ENCODE results near the gene BCL6. TPM values are rescaled to one million over a fixed set of nuclear protein-coding genes. Genes with fewer than 3 reads are reported as not detected.

BCL6 gene
- total and polyA plus RNA-seq, 7 donors, result 4.9 to 233 (median 51.4) TPM

GRCh38 chr3:187698499-187699399 is 46.5 kb downstream of the BCL6 start:
- Histone ChIP-seq H3K36me3 (no peaks in the 10 kb centered on the region), H3K4me3 (no peak overlapping the region), H3K27ac (no peak overlapping the region), H3K27me3 (no peaks in the 10 kb centered on the region), H3K9me3 (no peaks in the 10 kb centered on the region), H3K4me1 (no peaks in the 10 kb centered on the region)
- TF ChIP-seq CTCF (IDR thresholded peaks at IDR 0.05) (no peak), POLR2AphosphoS5 (IDR thresholded peaks at IDR 0.05) (no peak), EP300 (IDR thresholded peaks at IDR 0.05) (no peak)
- DNase-seq, result no peak
- 85 to 92% methylated on average over 42 of the region's 42 CpGs for WGBS, 2 donors
- intact Hi-C loops (cut with DNase I), result no loop called here

- DNase-seq, result no peak
- intact Hi-C loops (cut with DNase I), result no loop called here
- Histone ChIP-seq H3K4me1 (no peaks in the 10 kb centered on the region), H3K9me3 (no peaks in the 10 kb centered on the region), H3K27me3 (no peaks in the 10 kb centered on the region), H3K36me3 (no peaks in the 10 kb centered on the region), H3K4me3 (no peak overlapping the region), H3K27ac (no peak overlapping the region)
- TF ChIP-seq POLR2AphosphoS5 (IDR thresholded peaks at IDR 0.05) (no peak), EP300 (IDR thresholded peaks at IDR 0.05) (no peak), CTCF (IDR thresholded peaks at IDR 0.05) (no peak), POLR2A (IDR thresholded peaks at IDR 0.05) (no peak)
- 43 to 47% methylated on average over 4 of the region's 4 CpGs for WGBS, 2 donors
These were observed 49.2 kb downstream of the BCL6 start for GRCh38 chr3:187696021-187696420.

- Histone ChIP-seq H3K27ac (no peak overlapping the region), H3K4me1 (no peaks in the 10 kb centered on the region), H3K4me3 (no peak overlapping the region), H3K36me3 (no peaks in the 10 kb centered on the region), H3K27me3 (no peaks in the 10 kb centered on the region), H3K9me3 (no peaks in the 10 kb centered on the region)
- 76 to 77% methylated on average over 4 of the region's 4 CpGs for WGBS, 2 donors
- TF ChIP-seq POLR2A (IDR thresholded peaks at IDR 0.05), result no peak
- no peak for TF ChIP-seq POLR2AphosphoS5 (IDR thresholded peaks at IDR 0.05)
- no peak for TF ChIP-seq CTCF (IDR thresholded peaks at IDR 0.05)
- TF ChIP-seq EP300 (IDR thresholded peaks at IDR 0.05), result no peak
- intact Hi-C loops (cut with DNase I), result no loop called here
- DNase-seq, result no peak
These were observed 49.8 kb downstream of the BCL6 start for GRCh38 chr3:187695449-187695848.

- H3K4me1 ChIP-seq, result no peaks in the 10 kb centered on the region
- intact Hi-C loops (cut with DNase I), result no loop called here
- no peak overlapping the region for H3K4me3 ChIP-seq
- H3K27me3 ChIP-seq, result no peaks in the 10 kb centered on the region
- no peak for DNase-seq
- no peaks in the 10 kb centered on the region for H3K36me3 ChIP-seq
- TF ChIP-seq EP300 (IDR thresholded peaks at IDR 0.05), result no peak
- TF ChIP-seq POLR2AphosphoS5 (IDR thresholded peaks at IDR 0.05), result no peak
- TF ChIP-seq POLR2A (IDR thresholded peaks at IDR 0.05), result no peak
- no peak for TF ChIP-seq CTCF (IDR thresholded peaks at IDR 0.05)
- H3K27ac ChIP-seq, result no peak overlapping the region
- 56 to 72% methylated on average over 3 of the region's 3 CpGs for WGBS, 2 donors
- no peaks in the 10 kb centered on the region for H3K9me3 ChIP-seq
These were observed 50.5 kb downstream of the BCL6 start for GRCh38 chr3:187694801-187695200.

Measured in sigmoid colon (tissue), 7 donors.